Measurements from ENCODE around the gene ADGRF3. TPM values are rescaled to one million over a fixed set of nuclear protein-coding genes. Genes with fewer than 3 reads are reported as not detected.
"Not testable (repeated sequence)": the region's sequence is repeated elsewhere in the genome, so short reads cannot be mapped to it uniquely, and the experiment has no call there.

ADGRF3 gene
- total RNA-seq, 1 experiment from 2014 or later: not detected

- ATAC-seq (no peak), DNase-seq (ENCODE audit: low read depth, low spot score) (no peak)
- no peak overlapping the region for H3K4me3 ChIP-seq (ENCODE audit: low read depth in 2 of 2, low read length in 2 of 2)
- TF ChIP-seq TCF7L2 (IDR thresholded peaks at IDR 0.05; ENCODE audit: low read depth, low read length) (no peak), REST (IDR thresholded peaks at IDR 0.05; ENCODE audit: insufficient read depth in 1 of 2, low read depth in 2 of 2, low read length in 1 of 2) (no peak), SIN3A (IDR thresholded peaks at IDR 0.05; ENCODE audit: borderline replicate concordance, insufficient read depth, low read depth, low read length) (no peak), POLR2AphosphoS5 (IDR thresholded peaks at IDR 0.05; ENCODE audit: low read depth, low read length) (no peak)
- TF ChIP-seq, protein P1, sequence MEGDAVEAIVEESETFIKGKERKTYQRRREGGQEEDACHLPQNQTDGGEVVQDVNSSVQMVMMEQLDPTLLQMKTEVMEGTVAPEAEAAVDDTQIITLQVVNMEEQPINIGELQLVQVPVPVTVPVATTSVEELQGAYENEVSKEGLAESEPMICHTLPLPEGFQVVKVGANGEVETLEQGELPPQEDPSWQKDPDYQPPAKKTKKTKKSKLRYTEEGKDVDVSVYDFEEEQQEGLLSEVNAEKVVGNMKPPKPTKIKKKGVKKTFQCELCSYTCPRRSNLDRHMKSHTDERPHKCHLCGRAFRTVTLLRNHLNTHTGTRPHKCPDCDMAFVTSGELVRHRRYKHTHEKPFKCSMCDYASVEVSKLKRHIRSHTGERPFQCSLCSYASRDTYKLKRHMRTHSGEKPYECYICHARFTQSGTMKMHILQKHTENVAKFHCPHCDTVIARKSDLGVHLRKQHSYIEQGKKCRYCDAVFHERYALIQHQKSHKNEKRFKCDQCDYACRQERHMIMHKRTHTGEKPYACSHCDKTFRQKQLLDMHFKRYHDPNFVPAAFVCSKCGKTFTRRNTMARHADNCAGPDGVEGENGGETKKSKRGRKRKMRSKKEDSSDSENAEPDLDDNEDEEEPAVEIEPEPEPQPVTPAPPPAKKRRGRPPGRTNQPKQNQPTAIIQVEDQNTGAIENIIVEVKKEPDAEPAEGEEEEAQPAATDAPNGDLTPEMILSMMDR (IDR thresholded peaks at IDR 0.05): no peak
- BruUV-seq (replicated peaks): no TSS peak
- H3K27ac ChIP-seq (ENCODE audit: low read length): no peak overlapping the region
- no peaks in the 10 kb centered on the region for H3K36me3 ChIP-seq (ENCODE audit: control insufficient read depth, insufficient read depth, low read length)
- no peaks in the 10 kb centered on the region for H3K9me3 ChIP-seq (ENCODE audit: control insufficient read depth, insufficient read depth, low read depth, low read length)
- no peaks in the 10 kb centered on the region; the same call in 1 of the 2 replicates for H3K27me3 ChIP-seq (ENCODE audit: control insufficient read depth, insufficient read depth, low read length)
- ChIA-PET CTCF (no interaction called here), POLR2A (no interaction called here)
- intact Hi-C loops (cut with micrococcal nuclease; ENCODE audit: unreplicated experiment) (no loop called here), in situ Hi-C loops (cut with HindIII; ENCODE audit: low pct_unique_long_range_greater_than_20kb, low sequenced_read_pairs) (no loop called here)
- no peaks in the 10 kb centered on the region for H3K4me1 ChIP-seq (ENCODE audit: control insufficient read depth, insufficient read depth, low read length)
Observed at GRCh38 chr2:26325851-26326250, 20.7 kb downstream of the ADGRF3 start.

- ATAC-seq (no peak), DNase-seq (ENCODE audit: low read depth, low spot score) (no peak)
- no peaks in the 10 kb centered on the region for H3K36me3 ChIP-seq (ENCODE audit: control insufficient read depth, insufficient read depth, low read length)
- in situ Hi-C loops (cut with HindIII; ENCODE audit: low pct_unique_long_range_greater_than_20kb, low sequenced_read_pairs) (no loop called here), intact Hi-C loops (cut with micrococcal nuclease; ENCODE audit: unreplicated experiment) (no loop called here)
- no TSS peak for BruUV-seq (replicated peaks)
- no peak overlapping the region for H3K27ac ChIP-seq (ENCODE audit: low read length)
- H3K4me1 ChIP-seq (ENCODE audit: control insufficient read depth, insufficient read depth, low read length): no peaks in the 10 kb centered on the region
- TF ChIP-seq, protein P1 (IDR thresholded peaks at IDR 0.05): no peak
- TF ChIP-seq TCF7L2 (IDR thresholded peaks at IDR 0.05; ENCODE audit: low read depth, low read length) (no peak), POLR2AphosphoS5 (IDR thresholded peaks at IDR 0.05; ENCODE audit: low read depth, low read length) (no peak), REST (IDR thresholded peaks at IDR 0.05; ENCODE audit: insufficient read depth in 1 of 2, low read depth in 2 of 2, low read length in 1 of 2) (no peak), SIN3A (IDR thresholded peaks at IDR 0.05; ENCODE audit: borderline replicate concordance, insufficient read depth, low read depth, low read length) (no peak)
- no peaks in the 10 kb centered on the region for H3K9me3 ChIP-seq (ENCODE audit: control insufficient read depth, insufficient read depth, low read depth, low read length)
- no peaks in the 10 kb centered on the region; the same call in 1 of the 2 replicates for H3K27me3 ChIP-seq (ENCODE audit: control insufficient read depth, insufficient read depth, low read length)
- POLR2A ChIA-PET: no interaction called here
- no peak overlapping the region for H3K4me3 ChIP-seq (ENCODE audit: low read depth in 2 of 2, low read length in 2 of 2)
- CTCF ChIA-PET: no interaction called here
Observed at GRCh38 chr2:26324903-26325302, 21.7 kb downstream of the ADGRF3 start.

GRCh38 chr2:26324479-26324878 lies 22.1 kb downstream of the ADGRF3 start:
- BruUV-seq (replicated peaks); ATAC-seq; H3K4me3 ChIP-seq (ENCODE audit: low read depth in 2 of 2, low read length in 2 of 2); DNase-seq (ENCODE audit: low read depth, low spot score); H3K9me3 ChIP-seq (ENCODE audit: control insufficient read depth, insufficient read depth, low read depth, low read length); in situ Hi-C loops (cut with HindIII; ENCODE audit: low pct_unique_long_range_greater_than_20kb, low sequenced_read_pairs); H3K27ac ChIP-seq (ENCODE audit: low read length); CTCF ChIA-PET; H3K27me3 ChIP-seq (ENCODE audit: control insufficient read depth, insufficient read depth, low read length); intact Hi-C loops (cut with micrococcal nuclease; ENCODE audit: unreplicated experiment); H3K36me3 ChIP-seq (ENCODE audit: control insufficient read depth, insufficient read depth, low read length); H3K4me1 ChIP-seq (ENCODE audit: control insufficient read depth, insufficient read depth, low read length): not testable (repeated sequence)
- POLR2A ChIA-PET: interaction anchor here (0.6 kb wide), 1 partner anchor 446 kb away, joined by 9 read pairs; the partner anchor contains the start of gene ASXL2
